Measurements from ENCODE around the gene C1orf167.
"Not testable (repeated sequence)": the region's sequence is repeated elsewhere in the genome, so short reads cannot be mapped to it uniquely, and the experiment has no call there.

Gene C1orf167

GRCh38 chr1:11802973-11803885, 41.2 kb downstream of the C1orf167 start:
- DNase-seq: peak; percentile 80 to 82

GRCh38 chr1:11803924-11804665, 42.1 kb downstream of the C1orf167 start:
- DNase-seq: not testable (repeated sequence)

- DNase-seq: peak in 1 of 2 donors; percentile 38
These were observed 42.9 kb downstream of the C1orf167 start for GRCh38 chr1:11804666-11805421.

GRCh38 chr1:11805422-11806306, 43.7 kb downstream of the C1orf167 start, which contains the start of the genes CLCN6 and MTHFR:
CLCN6 (plus strand) TSS chr1:11806191; CDS start chr1:11806263, 72 bp downstream.
MTHFR (minus strand) TSS chr1:11805964; CDS start chr1:11803116, 2,848 bp downstream.
- DNase-seq: peak; percentile 98 to 99

- DNase-seq: peak in 1 of 2 donors; percentile 29
These were observed 44.4 kb downstream of the C1orf167 start for GRCh38 chr1:11806307-11806936.

- no peak for DNase-seq
These were observed 45.1 kb downstream of the C1orf167 start for GRCh38 chr1:11807133-11807532.

- no peak for DNase-seq
These were observed 51.0 kb downstream of the C1orf167 start for GRCh38 chr1:11813021-11813420.

GRCh38 chr1:11817192-11817591, 55.2 kb downstream of the C1orf167 start:
- no peak for DNase-seq

- no peak for DNase-seq
These were observed 60.1 kb downstream of the C1orf167 start for GRCh38 chr1:11822091-11822490.

GRCh38 chr1:11823366-11824137, 61.6 kb downstream of the C1orf167 start:
- DNase-seq: no peak

GRCh38 chr1:11825131-11825530, 63.1 kb downstream of the C1orf167 start:
- DNase-seq: no peak

- DNase-seq: no peak
These were observed 65.0 kb downstream of the C1orf167 start for GRCh38 chr1:11826946-11827345.

- DNase-seq: no peak
These were observed 66.5 kb downstream of the C1orf167 start for GRCh38 chr1:11828511-11828910.

GRCh38 chr1:11831945-11832725, 70.1 kb downstream of the C1orf167 start:
- no peak for DNase-seq

- DNase-seq: no peak
These were observed 71.5 kb downstream of the C1orf167 start for GRCh38 chr1:11833497-11833896.

GRCh38 chr1:11833900-11834299, 71.9 kb downstream of the C1orf167 start:
- no peak for DNase-seq

- DNase-seq: no peak
These were observed 73.6 kb downstream of the C1orf167 start for GRCh38 chr1:11835441-11836225.

GRCh38 chr1:11836955-11837766, 75.2 kb downstream of the C1orf167 start:
- no peak for DNase-seq
